Measurements from ENCODE around the gene NDNF.

Gene NDNF

GRCh38 chr4:121011780-121012340 lies 60.5 kb downstream of the NDNF start:
- H3K9me3 ChIP-seq (ENCODE audit: insufficient read depth, low read length): no peaks in the 10 kb centered on the region
- no peak overlapping the region for H3K9ac ChIP-seq (ENCODE audit: low read length)
- H3K4me2 ChIP-seq (ENCODE audit: low read length): no peak overlapping the region
- no peak for TF ChIP-seq EZH2phosphoT487 (IDR thresholded peaks at IDR 0.05; ENCODE audit: low read depth)
- TF ChIP-seq, protein P1, sequence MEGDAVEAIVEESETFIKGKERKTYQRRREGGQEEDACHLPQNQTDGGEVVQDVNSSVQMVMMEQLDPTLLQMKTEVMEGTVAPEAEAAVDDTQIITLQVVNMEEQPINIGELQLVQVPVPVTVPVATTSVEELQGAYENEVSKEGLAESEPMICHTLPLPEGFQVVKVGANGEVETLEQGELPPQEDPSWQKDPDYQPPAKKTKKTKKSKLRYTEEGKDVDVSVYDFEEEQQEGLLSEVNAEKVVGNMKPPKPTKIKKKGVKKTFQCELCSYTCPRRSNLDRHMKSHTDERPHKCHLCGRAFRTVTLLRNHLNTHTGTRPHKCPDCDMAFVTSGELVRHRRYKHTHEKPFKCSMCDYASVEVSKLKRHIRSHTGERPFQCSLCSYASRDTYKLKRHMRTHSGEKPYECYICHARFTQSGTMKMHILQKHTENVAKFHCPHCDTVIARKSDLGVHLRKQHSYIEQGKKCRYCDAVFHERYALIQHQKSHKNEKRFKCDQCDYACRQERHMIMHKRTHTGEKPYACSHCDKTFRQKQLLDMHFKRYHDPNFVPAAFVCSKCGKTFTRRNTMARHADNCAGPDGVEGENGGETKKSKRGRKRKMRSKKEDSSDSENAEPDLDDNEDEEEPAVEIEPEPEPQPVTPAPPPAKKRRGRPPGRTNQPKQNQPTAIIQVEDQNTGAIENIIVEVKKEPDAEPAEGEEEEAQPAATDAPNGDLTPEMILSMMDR (IDR thresholded peaks at IDR 0.05; ENCODE audit: low read depth, low read length): no peak
- H3K4me3 ChIP-seq (ENCODE audit: low read length): no peak overlapping the region
- H2AFZ ChIP-seq (ENCODE audit: low read depth, low read length): no peak overlapping the region
- no peak overlapping the region for H3K27ac ChIP-seq (ENCODE audit: low read length)
- H3K36me3 ChIP-seq (replicated peaks; ENCODE audit: low read depth, low read length): no peaks in the 10 kb centered on the region
- no peaks in the 10 kb centered on the region for H4K20me1 ChIP-seq (ENCODE audit: insufficient read depth, low read length)
- H3K27me3 ChIP-seq (ENCODE audit: low read depth, low read length): no peaks in the 10 kb centered on the region
- H3K4me1 ChIP-seq (ENCODE audit: low read length): no peaks in the 10 kb centered on the region
- no peaks in the 10 kb centered on the region for H3K79me2 ChIP-seq (ENCODE audit: low read length)

GRCh38 chr4:121011138-121011537 lies 61.2 kb downstream of the NDNF start:
- Histone ChIP-seq H3K27me3 (ENCODE audit: low read depth, low read length) (no peaks in the 10 kb centered on the region), H3K9ac (ENCODE audit: low read length) (no peak overlapping the region), H4K20me1 (ENCODE audit: insufficient read depth, low read length) (no peaks in the 10 kb centered on the region), H3K27ac (ENCODE audit: low read length) (no peak overlapping the region), H2AFZ (ENCODE audit: low read depth, low read length) (no peak overlapping the region), H3K4me1 (ENCODE audit: low read length) (no peaks in the 10 kb centered on the region), H3K36me3 (replicated peaks; ENCODE audit: low read depth, low read length) (no peaks in the 10 kb centered on the region), H3K9me3 (ENCODE audit: insufficient read depth, low read length) (no peaks in the 10 kb centered on the region), H3K4me2 (ENCODE audit: low read length) (no peak overlapping the region), H3K79me2 (ENCODE audit: low read length) (no peaks in the 10 kb centered on the region), H3K4me3 (ENCODE audit: low read length) (no peak overlapping the region)
- TF ChIP-seq, protein P1 (IDR thresholded peaks at IDR 0.05; ENCODE audit: low read depth, low read length): no peak
- no peak for TF ChIP-seq EZH2phosphoT487 (IDR thresholded peaks at IDR 0.05; ENCODE audit: low read depth)

DNA sequence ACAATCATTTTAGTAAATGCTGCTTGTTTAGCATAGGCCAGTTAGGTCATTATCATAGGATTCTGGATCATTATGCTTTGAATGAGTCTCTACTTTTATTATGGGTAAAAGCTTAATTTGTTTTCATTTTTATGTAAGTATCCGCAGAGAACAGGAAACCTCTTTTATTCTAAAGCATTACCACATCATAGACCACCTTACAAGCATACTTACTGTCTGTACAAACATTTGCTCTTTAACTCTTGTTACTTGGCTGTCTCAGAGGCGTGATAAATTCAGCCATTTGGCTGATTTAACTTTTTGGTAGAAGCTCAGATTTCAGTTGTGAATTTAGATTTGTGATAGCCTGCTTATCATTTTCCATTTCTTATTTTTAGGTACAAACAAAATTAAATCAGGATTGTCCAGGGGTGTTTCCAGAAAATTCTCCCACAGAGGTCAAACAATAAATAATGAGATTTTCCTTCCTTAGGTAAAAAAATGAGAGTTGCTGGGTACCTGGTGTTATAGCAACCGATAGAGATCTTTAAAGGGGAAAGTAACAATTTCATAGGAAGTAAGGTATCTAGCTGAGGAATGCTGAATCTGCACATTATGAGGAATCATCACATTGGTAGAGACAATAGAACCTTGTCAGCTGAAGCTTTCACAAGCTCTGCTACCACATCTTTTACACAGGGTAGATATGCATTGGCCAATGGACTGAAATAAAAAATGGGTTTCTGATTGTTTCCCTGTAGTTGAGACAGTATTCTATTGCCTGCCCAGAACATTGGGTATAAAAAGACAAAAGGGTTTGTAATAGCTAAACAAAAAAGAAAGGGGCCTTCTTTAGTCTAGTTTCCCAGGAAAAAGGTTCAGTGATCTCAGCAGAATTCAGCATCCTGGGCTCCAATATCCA lies 62.5 kb downstream of the NDNF start:
- Histone ChIP-seq H3K27me3 (ENCODE audit: low read depth, low read length) (no peaks in the 10 kb centered on the region), H3K9ac (ENCODE audit: low read length) (no peak overlapping the region), H3K27ac (ENCODE audit: low read length) (no peak overlapping the region), H4K20me1 (ENCODE audit: insufficient read depth, low read length) (no peaks in the 10 kb centered on the region), H3K36me3 (replicated peaks; ENCODE audit: low read depth, low read length) (no peaks in the 10 kb centered on the region), H2AFZ (ENCODE audit: low read depth, low read length) (no peak overlapping the region), H3K79me2 (ENCODE audit: low read length) (no peaks in the 10 kb centered on the region), H3K4me2 (ENCODE audit: low read length) (no peak overlapping the region), H3K4me1 (ENCODE audit: low read length) (no peaks in the 10 kb centered on the region), H3K4me3 (ENCODE audit: low read length) (no peak overlapping the region), H3K9me3 (ENCODE audit: insufficient read depth, low read length) (no peaks in the 10 kb centered on the region)
- TF ChIP-seq, protein P1 (IDR thresholded peaks at IDR 0.05; ENCODE audit: low read depth, low read length): no peak

GRCh38 chr4:121007660-121008059 lies 64.7 kb downstream of the NDNF start:
- no peaks in the 10 kb centered on the region for H3K4me1 ChIP-seq (ENCODE audit: low read length)
- no peak overlapping the region for H2AFZ ChIP-seq (ENCODE audit: low read depth, low read length)
- TF ChIP-seq, protein P1 (IDR thresholded peaks at IDR 0.05; ENCODE audit: low read depth, low read length): no peak
- no peak for TF ChIP-seq EZH2phosphoT487 (IDR thresholded peaks at IDR 0.05; ENCODE audit: low read depth)
- no peaks in the 10 kb centered on the region for H3K9me3 ChIP-seq (ENCODE audit: insufficient read depth, low read length)
- H3K36me3 ChIP-seq (replicated peaks; ENCODE audit: low read depth, low read length): no peaks in the 10 kb centered on the region
- H3K27ac ChIP-seq (ENCODE audit: low read length): no peak overlapping the region
- no peaks in the 10 kb centered on the region for H4K20me1 ChIP-seq (ENCODE audit: insufficient read depth, low read length)
- no peak overlapping the region for H3K9ac ChIP-seq (ENCODE audit: low read length)
- H3K79me2 ChIP-seq (ENCODE audit: low read length): no peaks in the 10 kb centered on the region
- H3K4me2 ChIP-seq (ENCODE audit: low read length): no peak overlapping the region
- no peaks in the 10 kb centered on the region for H3K27me3 ChIP-seq (ENCODE audit: low read depth, low read length)
- H3K4me3 ChIP-seq (ENCODE audit: low read length): no peak overlapping the region
